ENCODE measurements around the gene SNAPC2.
A peak's percentile ranks its signal among the peaks of the same experiment; 100 is the strongest.
"Not testable (repeated sequence)": the region's sequence is repeated elsewhere in the genome, so short reads cannot be mapped to it uniquely, and the experiment has no call there.

The SNAPC2 gene

GRCh38 chr19:7910321-7911161 is 9.6 kb upstream of the SNAPC2 start:
- no peak for DNase-seq

GRCh38 chr19:7911508-7912143 is 8.5 kb upstream of the SNAPC2 start:
- DNase-seq: no peak

GRCh38 chr19:7912144-7912696 is 7.9 kb upstream of the SNAPC2 start:
- DNase-seq: no peak

GRCh38 chr19:7912697-7913564 is 7.2 kb upstream of the SNAPC2 start:
- DNase-seq: no peak

- no peak for DNase-seq
Measured at GRCh38 chr19:7913652-7914051, 6.5 kb upstream of the SNAPC2 start.

- no peak for DNase-seq
Measured at GRCh38 chr19:7914099-7914498, 6.0 kb upstream of the SNAPC2 start.

GRCh38 chr19:7914598-7915045 is 5.5 kb upstream of the SNAPC2 start, which contains the start of gene TGFBR3L:
Gene TGFBR3L, plus strand, starts transcription at chr19:7914830.
- DNase-seq: no peak

- no peak for DNase-seq
Measured at GRCh38 chr19:7915250-7916102, 4.7 kb upstream of the SNAPC2 start.

- DNase-seq: no peak
Measured at GRCh38 chr19:7916103-7916954, 3.8 kb upstream of the SNAPC2 start.

GRCh38 chr19:7916955-7917266 is 3.2 kb upstream of the SNAPC2 start:
- no peak for DNase-seq

- DNase-seq: no peak
Measured at GRCh38 chr19:7917267-7918061, 2.7 kb upstream of the SNAPC2 start.

GRCh38 chr19:7918062-7918614 is 2.0 kb upstream of the SNAPC2 start:
- not testable (repeated sequence) for DNase-seq

- DNase-seq: no peak
Measured at GRCh38 chr19:7918615-7919421, 1.3 kb upstream of the SNAPC2 start.

GRCh38 chr19:7920519-7921301 is 572 bp downstream of the SNAPC2 start:
- DNase-seq: peak; percentile 100

- DNase-seq: no peak
Measured at GRCh38 chr19:7921302-7921966, 1.3 kb downstream of the SNAPC2 start.

- no peak for DNase-seq
Measured at GRCh38 chr19:7921967-7922835, 2.1 kb downstream of the SNAPC2 start.

GRCh38 chr19:7922836-7923195 is 2.7 kb downstream of the SNAPC2 start:
- DNase-seq: no peak

Measured in NK-92 treated with Interleukin-12 subunit alpha and Interleukin-12 subunit beta, amount 100 ng/mL, for 24 hours (cell line).